Breast epithelium (tissue), 3 donors: ENCODE measurements around the gene ANKS1B.

Source experiments
- CTCF ChIP-seq, 3 donors: fragments of 450-650 bp; IDR thresholded peaks; one replicate each; pipeline ENCODE4 v1.5.1; 2016 to 2017; ENCODE audit warnings: antibody characterized with exemption in 3 of 3, mild to moderate bottlenecking in 3 of 3, moderate library complexity in 3 of 3
- POLR2A ChIP-seq: fragments of 450-650 bp; IDR thresholded peaks from one replicate; pipeline ENCODE4 v1.6.1; 2016; ENCODE audit warnings: antibody characterized with exemption, mild to moderate bottlenecking, moderate library complexity
- POLR2AphosphoS5 ChIP-seq, 3 donors: sonication (generic); formaldehyde crosslinking; IDR thresholded peaks; one replicate each; pipeline ENCODE4 v1.6.1; 2017; ENCODE audit warnings: antibody characterized with exemption in 3 of 3

DNA sequence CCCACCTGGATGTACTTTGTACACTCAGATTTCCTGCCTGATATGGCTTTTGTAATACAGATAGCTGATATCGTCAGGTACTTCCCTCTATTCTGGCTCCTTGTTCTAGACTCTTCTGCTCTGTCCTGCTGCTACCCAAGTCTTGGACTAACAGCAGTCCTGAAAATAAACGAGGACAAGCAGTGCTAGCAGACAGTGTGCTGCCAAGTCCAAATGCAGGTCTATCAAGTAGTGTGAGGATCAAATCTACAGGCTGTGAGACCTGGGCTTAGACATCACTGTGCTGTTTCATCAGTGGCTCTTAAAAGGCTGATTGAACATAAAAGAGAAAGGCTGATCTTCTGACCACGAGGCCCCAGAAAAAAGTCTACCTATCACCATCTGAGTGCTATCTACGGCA, 921.6 kb downstream of the ANKS1B start:
- TF ChIP-seq CTCF (IDR thresholded peaks at IDR 0.05) (no peak), POLR2A (no peak), POLR2AphosphoS5 (IDR thresholded peaks at IDR 0.05) (no peak)
